Mononuclear cell (primary cell): ENCODE data around the gene CACNA1E. TPM values are rescaled to one million over a fixed set of nuclear protein-coding genes. Genes with fewer than 3 reads are reported as not detected.

Experiments used
- H3K27me3 ChIP-seq: 2 replicates; pipeline ENCODE4 v1.6.0; 2011; ENCODE audit warnings: low read length, control low read depth; ENCODE audit not compliant: insufficient read depth
- H3K4me1 ChIP-seq: 2 replicates; pipeline ENCODE4 v1.5.1; 2011; ENCODE audit warnings: mild to moderate bottlenecking, low read length, control low read depth; ENCODE audit not compliant: insufficient read depth
- H3K4me3 ChIP-seq: 2 replicates; pipeline ENCODE4 v1.5.1; 2011; ENCODE audit warnings: mild to moderate bottlenecking, low read length, moderate library complexity
- H3K9me3 ChIP-seq: 2 replicates; pipeline ENCODE4 v1.5.1; 2011; ENCODE audit warnings: low read depth, mild to moderate bottlenecking, control low read depth, low read length
- total RNA-seq: library from RNA; depleted of rRNA; stranded (reverse); fragments of >200 nt; gene quantifications from one replicate; pipeline ENCODE4 v1.2.3, GENCODE V29; 2012

Gene CACNA1E
- total RNA-seq, 1 donor, result under 0.01 TPM

GRCh38 chr1:181675918-181676190 is 192.5 kb downstream of the CACNA1E start:
- no peaks in the 10 kb centered on the region for H3K9me3 ChIP-seq
- no peaks in the 10 kb centered on the region for H3K4me1 ChIP-seq
- H3K4me3 ChIP-seq, result no peak overlapping the region
- H3K27me3 ChIP-seq, result no peaks in the 10 kb centered on the region

GRCh38 chr1:181676269-181676668 is 193.0 kb downstream of the CACNA1E start:
- Histone ChIP-seq H3K9me3 (no peaks in the 10 kb centered on the region), H3K27me3 (no peaks in the 10 kb centered on the region), H3K4me1 (no peaks in the 10 kb centered on the region), H3K4me3 (no peak overlapping the region)

- Histone ChIP-seq H3K9me3 (no peaks in the 10 kb centered on the region), H3K4me3 (no peak overlapping the region), H3K4me1 (no peaks in the 10 kb centered on the region), H3K27me3 (no peaks in the 10 kb centered on the region)
Observed at GRCh38 chr1:181680332-181680731, 197.0 kb downstream of the CACNA1E start.

GRCh38 chr1:181680871-181681270 is 197.6 kb downstream of the CACNA1E start:
- no peaks in the 10 kb centered on the region for H3K9me3 ChIP-seq
- H3K27me3 ChIP-seq, result no peaks in the 10 kb centered on the region
- H3K4me3 ChIP-seq, result no peak overlapping the region
- H3K4me1 ChIP-seq, result no peaks in the 10 kb centered on the region

GRCh38 chr1:181685211-181685610 is 201.9 kb downstream of the CACNA1E start:
- Histone ChIP-seq H3K4me3 (no peak overlapping the region), H3K9me3 (no peaks in the 10 kb centered on the region), H3K27me3 (no peaks in the 10 kb centered on the region), H3K4me1 (no peaks in the 10 kb centered on the region)

- Histone ChIP-seq H3K4me1 (no peaks in the 10 kb centered on the region), H3K9me3 (no peaks in the 10 kb centered on the region), H3K4me3 (no peak overlapping the region), H3K27me3 (no peaks in the 10 kb centered on the region)
Observed at GRCh38 chr1:181701891-181702290, 218.6 kb downstream of the CACNA1E start.

GRCh38 chr1:181704546-181704945 is 221.2 kb downstream of the CACNA1E start:
- H3K4me1 ChIP-seq, result no peaks in the 10 kb centered on the region
- no peak overlapping the region for H3K4me3 ChIP-seq

GRCh38 chr1:181711820-181712219 is 228.5 kb downstream of the CACNA1E start:
- Histone ChIP-seq H3K4me1 (no peaks in the 10 kb centered on the region), H3K4me3 (no peak overlapping the region), H3K27me3 (no peaks in the 10 kb centered on the region), H3K9me3 (no peaks in the 10 kb centered on the region)

More at GRCh38 chr1:181704546-181704945, 221.2 kb downstream of the CACNA1E start:
- H3K9me3 ChIP-seq, result no peaks in the 10 kb centered on the region
- H3K27me3 ChIP-seq, result no peaks in the 10 kb centered on the region

- Histone ChIP-seq H3K4me3 (no peak overlapping the region), H3K4me1 (no peaks in the 10 kb centered on the region), H3K9me3 (no peaks in the 10 kb centered on the region), H3K27me3 (no peaks in the 10 kb centered on the region)
Observed at GRCh38 chr1:181712711-181713110, 229.4 kb downstream of the CACNA1E start.

- no peaks in the 10 kb centered on the region for H3K27me3 ChIP-seq
- H3K4me1 ChIP-seq, result no peaks in the 10 kb centered on the region
- H3K9me3 ChIP-seq, result no peaks in the 10 kb centered on the region
- H3K4me3 ChIP-seq, result no peak overlapping the region
Observed at GRCh38 chr1:181714428-181714827, 231.1 kb downstream of the CACNA1E start.

GRCh38 chr1:181718034-181718433 is 234.7 kb downstream of the CACNA1E start:
- no peaks in the 10 kb centered on the region for H3K9me3 ChIP-seq
- H3K27me3 ChIP-seq, result no peaks in the 10 kb centered on the region
- no peaks in the 10 kb centered on the region for H3K4me1 ChIP-seq
- H3K4me3 ChIP-seq, result no peak overlapping the region

GRCh38 chr1:181726320-181727012 is 243.1 kb downstream of the CACNA1E start:
- Histone ChIP-seq H3K27me3 (no peaks in the 10 kb centered on the region), H3K4me3 (no peak overlapping the region), H3K4me1 (no peaks in the 10 kb centered on the region), H3K9me3 (no peaks in the 10 kb centered on the region)

- Histone ChIP-seq H3K27me3 (no peaks in the 10 kb centered on the region), H3K4me3 (no peak overlapping the region), H3K9me3 (no peaks in the 10 kb centered on the region), H3K4me1 (no peaks in the 10 kb centered on the region)
Observed at GRCh38 chr1:181730606-181731005, 247.3 kb downstream of the CACNA1E start.

- Histone ChIP-seq H3K27me3 (no peaks in the 10 kb centered on the region), H3K4me1 (no peaks in the 10 kb centered on the region), H3K4me3 (no peak overlapping the region), H3K9me3 (no peaks in the 10 kb centered on the region)
Observed at GRCh38 chr1:181732218-181732990, 249.1 kb downstream of the CACNA1E start.

GRCh38 chr1:181733486-181733885 is 250.2 kb downstream of the CACNA1E start:
- no peaks in the 10 kb centered on the region for H3K9me3 ChIP-seq
- no peaks in the 10 kb centered on the region for H3K4me1 ChIP-seq
- H3K4me3 ChIP-seq, result no peak overlapping the region
- H3K27me3 ChIP-seq, result no peaks in the 10 kb centered on the region

GRCh38 chr1:181737056-181737455 is 253.7 kb downstream of the CACNA1E start:
- Histone ChIP-seq H3K27me3 (no peaks in the 10 kb centered on the region), H3K9me3 (no peaks in the 10 kb centered on the region), H3K4me1 (no peaks in the 10 kb centered on the region), H3K4me3 (no peak overlapping the region)
